ENCODE results near the gene GAS7. TPM values are rescaled to one million over a fixed set of nuclear protein-coding genes. Genes with fewer than 3 reads are reported as not detected.
A peak's percentile ranks its signal among the peaks of the same experiment; 100 is the strongest.

GAS7 gene
- total RNA-seq, 1 donor from 2014 or later, result 47.7 TPM

GRCh38 chr17:10032118-10032852 is 166.1 kb downstream of the GAS7 start:
- Mint-ChIP-seq H3K27me3 (ENCODE audit: low read depth) (no peaks in the 10 kb centered on the region), H3K36me3 (no peaks in the 10 kb centered on the region), H3K4me3 (no peak overlapping the region), H3K27ac (no peak overlapping the region), H3K9me3 (no peaks in the 10 kb centered on the region), H3K4me1 (peaks cover 29% of the 10 kb centered on the region)
- DNase-seq (ENCODE audit: low spot score in 2 of 2, unreplicated experiment in 2 of 2), result no peak
- TF ChIP-seq CTCF (IDR thresholded peaks at IDR 0.05; ENCODE audit: unreplicated experiment), result no peak

GRCh38 chr17:10031606-10032005 is 166.8 kb downstream of the GAS7 start:
- TF ChIP-seq CTCF (IDR thresholded peaks at IDR 0.05; ENCODE audit: unreplicated experiment), result no peak
- Mint-ChIP-seq H3K4me1 (peaks cover 33% of the 10 kb centered on the region), H3K4me3 (no peak overlapping the region), H3K27ac (peak overlapping the region; percentile 13), H3K9me3 (no peaks in the 10 kb centered on the region), H3K27me3 (ENCODE audit: low read depth) (no peaks in the 10 kb centered on the region), H3K36me3 (no peaks in the 10 kb centered on the region)
- no peak for DNase-seq (ENCODE audit: low spot score in 2 of 2, unreplicated experiment in 2 of 2)

GRCh38 chr17:10031127-10031526 is 167.3 kb downstream of the GAS7 start:
- Mint-ChIP-seq H3K36me3 (no peaks in the 10 kb centered on the region), H3K4me3 (no peak overlapping the region), H3K27ac (peak overlapping the region; percentile 13), H3K9me3 (no peaks in the 10 kb centered on the region), H3K4me1 (peaks cover 37% of the 10 kb centered on the region), H3K27me3 (ENCODE audit: low read depth) (no peaks in the 10 kb centered on the region)
- DNase-seq (ENCODE audit: low spot score in 2 of 2, unreplicated experiment in 2 of 2), result no peak
- TF ChIP-seq CTCF (IDR thresholded peaks at IDR 0.05; ENCODE audit: unreplicated experiment), result no peak

- Mint-ChIP-seq H3K4me1 (peaks cover 41% of the 10 kb centered on the region), H3K27ac (no peak overlapping the region)
- TF ChIP-seq CTCF (IDR thresholded peaks at IDR 0.05; ENCODE audit: unreplicated experiment), result no peak
Measured at GRCh38 chr17:10029129-10029528, 169.3 kb downstream of the GAS7 start.

GRCh38 chr17:10025976-10026901 is 172.2 kb downstream of the GAS7 start:
- no peaks in the 10 kb centered on the region for H3K36me3 Mint-ChIP-seq
- no peak for DNase-seq (ENCODE audit: low spot score in 2 of 2, unreplicated experiment in 2 of 2)
- H3K27me3 Mint-ChIP-seq (ENCODE audit: low read depth), result no peaks in the 10 kb centered on the region
- TF ChIP-seq CTCF (IDR thresholded peaks at IDR 0.05; ENCODE audit: unreplicated experiment), result no peak
- peak overlapping the region; percentile 48 for H3K27ac Mint-ChIP-seq
- peak overlapping the region; percentile 13 for H3K4me3 Mint-ChIP-seq
- H3K9me3 Mint-ChIP-seq, result no peaks in the 10 kb centered on the region
- H3K4me1 Mint-ChIP-seq, result peaks cover 32% of the 10 kb centered on the region

More at GRCh38 chr17:10029129-10029528, 169.3 kb downstream of the GAS7 start:
- no peak for DNase-seq (ENCODE audit: low spot score in 2 of 2, unreplicated experiment in 2 of 2)
- H3K36me3 Mint-ChIP-seq, result no peaks in the 10 kb centered on the region
- no peaks in the 10 kb centered on the region for H3K27me3 Mint-ChIP-seq (ENCODE audit: low read depth)
- no peak overlapping the region for H3K4me3 Mint-ChIP-seq
- H3K9me3 Mint-ChIP-seq, result no peaks in the 10 kb centered on the region
